Endothelial cell of umbilical vein (primary cell): Measurements from ENCODE around the gene TTLL12.

Experiments used
- CTCF ChIP-seq, 2 donors: IDR thresholded peaks; 1 replicate in 1 of 2; 2 replicates in 1 of 2; pipeline ENCODE4 v1.5.1; 2011; ENCODE audit warnings: low read length in 2 of 2, mild to moderate bottlenecking in 2 of 2, moderate library complexity in 2 of 2, control low read depth in 1 of 2, inconsistent platforms in 1 of 2, low read depth in 1 of 2; ENCODE audit not compliant: insufficient read depth in 1 of 2; ENCODE audit errors: extremely low read depth in 1 of 2
- EZH2 ChIP-seq: IDR thresholded peaks from 2 replicates; pipeline ENCODE4 v1.6.1; 2012; ENCODE audit warnings: borderline replicate concordance, low read depth, mild to moderate bottlenecking, moderate library complexity, low read length, inconsistent platforms; ENCODE audit not compliant: severe bottlenecking
- GATA2 ChIP-seq: IDR thresholded peaks from 2 replicates; pipeline ENCODE4 v1.7.0; 2011; ENCODE audit warnings: low read depth, mild to moderate bottlenecking, moderate library complexity, mixed read lengths, low read length; ENCODE audit not compliant: insufficient read length, insufficient read depth
- JUN ChIP-seq: IDR thresholded peaks from 2 replicates; pipeline ENCODE4 v1.6.1; 2011; ENCODE audit warnings: borderline replicate concordance, low read depth; ENCODE audit not compliant: insufficient read length, insufficient read depth
- MYC ChIP-seq: IDR thresholded peaks from one replicate; pipeline ENCODE4 v1.6.1; 2011; ENCODE audit warnings: mild to moderate bottlenecking, low read depth, low read length
- POLR2A ChIP-seq: IDR thresholded peaks from 2 replicates; pipeline ENCODE4 v1.6.1; 2012; ENCODE audit warnings: low read depth, mild to moderate bottlenecking, control low read depth, low read length
- POLR2AphosphoS5 ChIP-seq: IDR thresholded peaks from 2 replicates; pipeline ENCODE4 v1.6.1; 2012; ENCODE audit warnings: low read depth, mild to moderate bottlenecking, control low read depth, low read length, moderate library complexity; ENCODE audit not compliant: insufficient read depth
- TF ChIP-seq, protein P1 (sequence below): IDR thresholded peaks from 2 replicates; pipeline ENCODE4 v1.6.1; 2011; ENCODE audit not compliant: insufficient read depth, insufficient read length

DNA sequence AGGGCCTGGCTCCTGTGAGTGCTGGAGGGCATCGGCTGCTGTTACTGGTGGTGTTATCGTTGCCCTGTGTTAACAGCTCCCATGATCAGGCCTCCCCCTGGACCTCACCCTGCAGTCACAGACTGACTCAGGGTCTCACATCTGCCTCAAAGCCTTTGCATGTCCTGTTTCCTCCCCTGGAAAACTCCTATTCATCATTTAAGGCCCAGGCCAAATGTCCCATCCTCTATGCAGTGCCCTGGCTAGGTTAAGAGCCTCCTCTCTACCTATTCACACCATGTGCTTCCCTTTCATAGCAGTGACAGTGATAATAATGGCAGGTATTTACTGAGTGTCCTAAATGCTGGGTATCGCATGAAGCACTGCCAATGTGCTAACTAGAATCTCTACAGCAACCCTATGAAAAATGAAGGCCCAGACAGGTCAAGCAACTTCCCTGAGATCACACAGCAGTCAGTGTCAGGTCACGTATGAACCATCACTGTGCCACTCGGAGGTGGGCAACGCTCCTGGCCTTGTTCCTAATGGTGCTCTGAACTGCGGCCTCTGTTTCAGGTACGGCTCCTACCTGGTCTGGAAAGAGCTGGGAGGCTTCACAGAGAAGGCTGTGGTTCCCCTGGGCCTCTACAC is 26.3 kb downstream of the TTLL12 start:
- no peak for TF ChIP-seq CTCF (IDR thresholded peaks at IDR 0.05; ENCODE audit: extremely low read depth in 1 of 2, insufficient read depth in 1 of 2, low read depth in 1 of 2, low read length in 2 of 2)
- TF ChIP-seq POLR2AphosphoS5 = no peak
- no peak for TF ChIP-seq JUN
- TF ChIP-seq GATA2 = no peak
- TF ChIP-seq POLR2A = no peak
- TF ChIP-seq, protein P1, sequence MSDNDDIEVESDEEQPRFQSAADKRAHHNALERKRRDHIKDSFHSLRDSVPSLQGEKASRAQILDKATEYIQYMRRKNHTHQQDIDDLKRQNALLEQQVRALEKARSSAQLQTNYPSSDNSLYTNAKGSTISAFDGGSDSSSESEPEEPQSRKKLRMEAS = no peak
- TF ChIP-seq EZH2 = no peak
- TF ChIP-seq MYC = no peak
